CD14-positive monocyte (primary cell): ENCODE data around the gene HNRNPUL1. TPM values are rescaled to one million over a fixed set of nuclear protein-coding genes. Genes with fewer than 3 reads are reported as not detected.
"Not testable (repeated sequence)": the region's sequence is repeated elsewhere in the genome, so short reads cannot be mapped to it uniquely, and the experiment has no call there.

Experiments used
- DNase-seq, 3 donors: peaks; one replicate each; pipeline ENCODE4 v3.0.0-alpha.2; 2011 to 2022
- H2AFZ ChIP-seq: 2 replicates; pipeline ENCODE4 v1.6.0; 2012; ENCODE audit warnings: mild to moderate bottlenecking, low read depth, low read length, inconsistent platforms; ENCODE audit not compliant: insufficient read depth, poor library complexity, severe bottlenecking
- H3K27ac ChIP-seq, 2 donors: 1 replicate in 1 of 2; 2 replicates in 1 of 2; pipeline ENCODE4 v1.5.1; 2012 to 2013; ENCODE audit warnings: low read length in 2 of 2, control low read depth in 1 of 2, inconsistent platforms in 1 of 2, low read depth in 1 of 2, mild to moderate bottlenecking in 1 of 2
- H3K27me3 ChIP-seq, 2 donors: one replicate each; pipeline versions ENCODE4 v1.6.0 to v1.6.1; 2011 to 2013; ENCODE audit warnings: low read length in 2 of 2; ENCODE audit not compliant: control insufficient read depth in 2 of 2, insufficient read depth in 2 of 2
- H3K36me3 ChIP-seq, 2 donors: replicated peaks in 1 of 2; 1 replicate in 1 of 2; 2 replicates in 1 of 2; pipeline versions ENCODE4 v1.5.1 to v1.6.1; 2012 to 2013; ENCODE audit warnings: low read length in 2 of 2, control low read depth in 1 of 2, inconsistent platforms in 1 of 2, mild to moderate bottlenecking in 1 of 2; ENCODE audit not compliant: insufficient read depth in 2 of 2, control insufficient read depth in 1 of 2
- H3K4me1 ChIP-seq, 2 donors: 1 replicate in 1 of 2; 2 replicates in 1 of 2; pipeline versions ENCODE4 v1.5.1 to v1.6.1; 2012 to 2013; ENCODE audit warnings: low read length in 2 of 2, control low read depth in 1 of 2, inconsistent platforms in 1 of 2, mild to moderate bottlenecking in 1 of 2, moderate library complexity in 1 of 2; ENCODE audit not compliant: insufficient read depth in 2 of 2, control insufficient read depth in 1 of 2
- H3K4me2 ChIP-seq: replicated peaks from 2 replicates; pipeline ENCODE3; 2012; ENCODE audit warnings: low read length, moderate library complexity, mild to moderate bottlenecking; ENCODE audit not compliant: poor library complexity, severe bottlenecking; ENCODE audit errors: extremely low read depth
- H3K4me3 ChIP-seq, 3 experiments: fragments of 200-600 bp in 1 of 3; sonication (generic) in 1 of 3; replicated peaks in 1 of 3; 1 replicate in 2 of 3; 2 replicates in 1 of 3; pipeline ENCODE4 v1.5.1; 2011 to 2013; ENCODE audit warnings: low read length in 3 of 3, mild to moderate bottlenecking in 3 of 3, control low read depth in 2 of 3, low read depth in 2 of 3, inconsistent platforms in 1 of 3, moderate library complexity in 1 of 3
- H3K79me2 ChIP-seq: 2 replicates; pipeline ENCODE4 v1.6.0; 2012; ENCODE audit warnings: mild to moderate bottlenecking, control low read depth, inconsistent platforms, low read length, moderate library complexity; ENCODE audit not compliant: insufficient read depth
- H3K9ac ChIP-seq: 2 replicates; pipeline ENCODE4 v1.6.0; 2017; ENCODE audit warnings: low read length, mild to moderate bottlenecking; ENCODE audit not compliant: insufficient read depth, poor library complexity, severe bottlenecking
- H3K9me3 ChIP-seq, 2 donors: replicated peaks in 1 of 2; 1 replicate in 1 of 2; 2 replicates in 1 of 2; pipeline versions ENCODE4 v1.5.1 to v1.6.1; 2012 to 2013; ENCODE audit warnings: low read length in 2 of 2, control low read depth in 1 of 2; ENCODE audit not compliant: control insufficient read depth in 1 of 2, insufficient read depth in 1 of 2
- H4K20me1 ChIP-seq: 2 replicates; pipeline ENCODE4 v1.6.0; 2012; ENCODE audit warnings: mild to moderate bottlenecking, low read length, control low read depth, moderate library complexity; ENCODE audit not compliant: insufficient read depth
- H3K27ac Mint-ChIP-seq, 7 donors: one replicate each; pipeline ENCODE4 v1.8.0; 2020; ENCODE audit warnings: mild to moderate bottlenecking in 7 of 7, mixed read lengths in 7 of 7, moderate library complexity in 6 of 7, inconsistent platforms in 2 of 7
- H3K27me3 Mint-ChIP-seq, 3 donors: one replicate each; pipeline ENCODE4 v1.8.0; 2021 to 2022; ENCODE audit warnings: low read depth in 3 of 3, mild to moderate bottlenecking in 3 of 3, mixed read lengths in 3 of 3, moderate library complexity in 3 of 3, inconsistent platforms in 1 of 3
- H3K36me3 Mint-ChIP-seq, 2 donors: one replicate each; pipeline ENCODE4 v1.8.0; 2020; ENCODE audit warnings: mixed read lengths in 2 of 2, inconsistent platforms in 1 of 2, mild to moderate bottlenecking in 1 of 2
- H3K4me1 Mint-ChIP-seq: one replicate; pipeline ENCODE4 v1.8.0; 2020; ENCODE audit warnings: mild to moderate bottlenecking, mixed read lengths
- H3K4me3 Mint-ChIP-seq, 2 donors: one replicate each; pipeline ENCODE4 v1.8.0; 2020; ENCODE audit warnings: mild to moderate bottlenecking in 2 of 2, mixed read lengths in 2 of 2, moderate library complexity in 1 of 2
- H3K9me3 Mint-ChIP-seq, 7 donors: one replicate each; pipeline ENCODE4 v1.8.0; 2020 to 2022; ENCODE audit warnings: mixed read lengths in 7 of 7, mild to moderate bottlenecking in 6 of 7, moderate library complexity in 6 of 7, inconsistent platforms in 2 of 7
- CTCF ChIP-seq: fragments of 200-600 bp; IDR thresholded peaks from one replicate; pipeline ENCODE4 v1.8.0; 2022; ENCODE audit warnings: antibody characterized with exemption, mild to moderate bottlenecking
- WGBS: methylation state at CpG from one replicate; pipeline ENCODE4 v1.1.5; 2013; ENCODE audit warnings: missing lambda C conversion rate; ENCODE audit not compliant: insufficient coverage; 5-methylcytosine and 5-hydroxymethylcytosine counted together
- intact Hi-C, 2 donors: fragments of 100-400 bp; cut with micrococcal nuclease; formaldehyde crosslinking; loops; one replicate each; pipeline versions ENCODE4 v1.15.0 to v1.15.1; 2023
- polyA plus RNA-seq, 3 donors: library from polyadenylated mRNA; depleted of rRNA in 1 of 3; unstranded in 2 of 3; stranded (reverse) in 1 of 3; fragments of 300-500 nt in 2 of 3; fragments of >200 nt in 1 of 3; fragmentation: Illumina TruSeq in 2 of 3; gene quantifications; 1 replicate in 2 of 3; 2 replicates in 1 of 3; pipeline ENCODE4 v1.2.3, GENCODE V29; 2012 to 2021

Gene HNRNPUL1
- polyA plus RNA-seq, 3 donors: 22.6 to 55.3 (median 30.3) TPM

GRCh38 chr19:41344162-41344561, 80.0 kb downstream of the HNRNPUL1 start:
- peaks cover 59% of the 10 kb centered on the region for H3K4me1 Mint-ChIP-seq
- H3K36me3 Mint-ChIP-seq: peaks cover 72 to 95% of the 10 kb centered on the region in 2 donors

DNA sequence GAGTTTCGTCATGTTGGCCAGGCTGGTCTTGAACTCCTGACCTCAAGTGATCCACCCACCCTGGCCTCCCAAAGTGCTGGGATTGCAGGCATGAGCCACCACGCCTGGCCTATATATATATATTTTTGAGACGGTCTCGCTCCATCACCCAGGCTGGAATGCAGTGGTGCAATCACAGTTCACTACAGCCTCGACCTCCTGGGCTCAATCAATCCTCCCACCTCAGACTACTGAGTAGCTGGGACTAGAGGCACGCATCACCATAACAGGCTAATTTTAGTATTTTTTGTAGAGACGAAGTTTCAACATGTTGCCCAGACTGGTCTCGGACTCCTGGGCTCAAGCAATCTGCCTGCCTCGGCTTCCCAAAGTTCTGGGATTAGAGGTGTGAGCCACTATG, 82.7 kb downstream of the HNRNPUL1 start:
- H3K4me2 ChIP-seq, H3K4me3 Mint-ChIP-seq, intact Hi-C loops, H3K27ac ChIP-seq, H3K9me3 Mint-ChIP-seq, H3K9ac ChIP-seq, H3K9me3 ChIP-seq, H3K4me3 ChIP-seq, H3K27me3 ChIP-seq, H2AFZ ChIP-seq, DNase-seq, H3K27me3 Mint-ChIP-seq: not testable (repeated sequence)
- 93% methylated on average over 3 of the region's 9 CpGs for WGBS
- peaks cover 51 to 58% of the 10 kb centered on the region in 2 donors for H3K4me1 ChIP-seq
- Mint-ChIP-seq H3K36me3 (peaks cover 58 to 77% of the 10 kb centered on the region in 2 donors), H3K4me1 (peaks cover 63% of the 10 kb centered on the region), H3K27ac (peak overlapping the region in 1 of 7 donors; percentile 42)
- peaks cover 99% of the 10 kb centered on the region for H4K20me1 ChIP-seq
- peaks cover 49 to 71% of the 10 kb centered on the region in 2 donors for H3K36me3 ChIP-seq
- H3K79me2 ChIP-seq: peaks cover 95% of the 10 kb centered on the region

More at GRCh38 chr19:41344162-41344561, 80.0 kb downstream of the HNRNPUL1 start:
- Histone ChIP-seq H3K27me3 (no peaks in the 10 kb centered on the region), H4K20me1 (peaks cover 98% of the 10 kb centered on the region), H2AFZ (no peak overlapping the region), H3K79me2 (peaks cover 95% of the 10 kb centered on the region), H3K27ac (peak overlapping the region in 1 of 2 donors; percentile 24), H3K36me3 (peaks cover 72 to 91% of the 10 kb centered on the region in 2 donors), H3K4me2 (no peak overlapping the region), H3K9ac (no peak overlapping the region), H3K4me1 (peaks cover 38 to 47% of the 10 kb centered on the region in 2 donors), H3K9me3 (no peaks in the 10 kb centered on the region), H3K4me3 (no peak overlapping the region)
- intact Hi-C loops: no loop called here
- Mint-ChIP-seq H3K9me3 (no peaks in the 10 kb centered on the region), H3K4me3 (no peak overlapping the region), H3K27me3 (no peaks in the 10 kb centered on the region), H3K27ac (peak overlapping the region in 3 of 7 donors; percentile 41 to 69 (median 62))
- TF ChIP-seq CTCF: no peak
- WGBS: no CpG with 5 or more reads among the region's 2 CpGs
- DNase-seq: no peak
